ENCODE data around the gene NCOA1.
"Not testable (repeated sequence)": the region's sequence is repeated elsewhere in the genome, so short reads cannot be mapped to it uniquely, and the experiment has no call there.

NCOA1 gene

GRCh38 chr2:24490690-24491541 is at the start of gene NCOA1:
Gene NCOA1, plus strand, starts transcription at chr2:24491254. Its CDS starts 167,424 bp downstream, at chr2:24658678.
- peak; percentile 75 for DNase-seq (ENCODE audit: low read depth)

- no peak for DNase-seq (ENCODE audit: low read depth)
Measured at GRCh38 chr2:24448797-24449196, 42.3 kb upstream of the NCOA1 start.

DNA sequence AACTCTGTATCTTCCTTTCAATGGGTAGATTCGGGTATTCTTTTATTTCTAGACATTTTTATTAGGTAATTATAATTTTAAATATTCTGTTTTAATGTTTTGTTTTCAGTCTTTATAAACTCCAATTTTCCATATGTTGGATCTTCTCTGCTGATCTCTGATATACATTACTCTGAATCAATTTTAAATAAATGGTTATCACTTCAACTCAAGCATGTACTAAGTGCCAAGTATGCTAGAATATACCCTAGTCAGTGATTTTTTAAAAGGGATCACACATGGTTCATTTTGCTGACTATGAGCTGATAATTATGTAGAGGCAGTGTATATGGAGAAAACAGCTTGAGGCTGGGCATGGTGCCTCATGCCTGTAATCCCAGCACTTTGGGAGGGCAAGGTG is 41.7 kb upstream of the NCOA1 start:
- no peak for DNase-seq (ENCODE audit: low read depth)

DNA sequence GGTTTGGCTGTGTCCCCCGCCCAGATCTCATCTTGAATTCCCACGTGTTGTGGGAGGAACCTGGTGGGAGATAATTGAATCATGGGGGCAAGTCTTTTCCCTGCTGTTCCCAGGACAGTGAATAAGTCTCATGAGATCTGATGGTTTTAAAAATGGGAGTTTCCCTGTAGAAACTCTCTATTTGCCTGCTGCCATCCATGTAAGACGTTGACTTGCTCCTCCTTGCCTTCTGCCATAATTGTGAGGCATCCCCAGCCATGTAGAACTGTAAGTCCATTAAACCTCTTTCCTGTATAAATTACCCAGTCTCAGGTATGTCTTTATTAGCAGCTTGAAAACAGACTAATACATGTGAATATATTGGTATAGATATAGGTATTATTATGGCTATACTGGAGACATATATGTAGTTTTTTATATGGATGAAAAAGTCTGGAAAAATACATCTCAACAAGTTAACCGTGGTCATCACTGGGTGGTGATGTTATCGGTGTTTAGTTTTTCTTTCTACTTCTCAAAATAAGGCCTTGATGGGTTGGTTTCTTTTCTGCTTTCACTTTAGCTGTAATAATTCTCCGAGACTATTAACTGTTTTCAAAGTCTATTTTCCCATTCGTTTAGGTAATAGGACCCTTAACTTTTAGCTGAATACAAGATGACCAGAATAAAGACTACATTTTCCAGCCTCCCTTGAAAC is 39.1 kb upstream of the NCOA1 start:
- no peak for DNase-seq (ENCODE audit: low read depth)

- no peak for DNase-seq (ENCODE audit: low read depth)
Measured at GRCh38 chr2:24452502-24452885, 38.6 kb upstream of the NCOA1 start.

DNA sequence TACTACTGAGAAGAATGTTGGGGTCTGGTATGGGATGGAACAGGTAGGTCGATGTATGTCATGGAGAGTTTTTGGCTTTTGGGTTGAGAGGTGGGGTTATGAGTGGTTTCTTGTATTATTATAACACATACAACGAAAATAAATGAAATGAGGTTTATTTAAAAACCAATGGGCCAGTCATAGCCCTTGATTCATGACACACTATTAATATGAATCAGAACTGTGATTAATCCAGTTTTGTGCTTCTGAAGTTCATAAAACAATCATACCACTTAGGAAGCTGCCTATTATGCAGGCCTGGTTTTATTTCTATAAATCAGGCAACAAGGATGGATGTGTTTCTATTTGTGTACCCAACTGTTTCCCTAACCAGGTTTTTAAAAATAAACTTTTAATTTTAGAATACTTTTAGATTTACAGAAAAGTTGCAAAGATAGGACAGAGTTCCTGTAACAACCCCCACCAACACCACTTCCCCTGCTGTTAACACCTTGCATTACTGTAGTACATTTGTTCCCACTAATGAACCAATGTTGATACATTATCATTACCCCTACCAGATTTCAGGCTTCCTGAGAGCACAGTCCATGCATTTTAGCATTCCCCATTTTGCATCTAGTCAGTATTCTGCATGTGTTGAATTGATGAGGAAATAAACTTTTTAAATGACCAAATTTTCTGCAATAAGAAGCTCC is 37.5 kb upstream of the NCOA1 start:
- no peak for DNase-seq (ENCODE audit: low read depth)

DNA sequence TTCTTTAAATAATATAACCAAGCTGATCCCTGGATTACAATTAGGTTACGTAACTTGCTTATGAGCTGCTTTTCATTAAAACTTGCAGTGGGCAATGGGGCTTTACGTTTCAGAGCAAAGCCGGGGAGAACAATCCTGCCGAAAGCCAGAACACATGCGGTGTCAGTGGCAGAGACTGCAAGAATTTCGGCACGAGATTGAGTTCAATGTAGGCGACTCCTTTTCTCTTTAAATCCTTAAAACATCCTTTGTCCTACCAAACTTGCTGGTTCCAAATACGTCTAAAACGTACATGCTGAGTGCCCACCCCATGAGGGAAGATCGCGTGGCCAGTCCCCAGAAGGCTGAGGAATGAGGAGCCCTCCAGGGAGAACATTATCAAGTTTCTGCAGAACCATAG is 36.8 kb upstream of the NCOA1 start:
- no peak for DNase-seq (ENCODE audit: low read depth)

DNA sequence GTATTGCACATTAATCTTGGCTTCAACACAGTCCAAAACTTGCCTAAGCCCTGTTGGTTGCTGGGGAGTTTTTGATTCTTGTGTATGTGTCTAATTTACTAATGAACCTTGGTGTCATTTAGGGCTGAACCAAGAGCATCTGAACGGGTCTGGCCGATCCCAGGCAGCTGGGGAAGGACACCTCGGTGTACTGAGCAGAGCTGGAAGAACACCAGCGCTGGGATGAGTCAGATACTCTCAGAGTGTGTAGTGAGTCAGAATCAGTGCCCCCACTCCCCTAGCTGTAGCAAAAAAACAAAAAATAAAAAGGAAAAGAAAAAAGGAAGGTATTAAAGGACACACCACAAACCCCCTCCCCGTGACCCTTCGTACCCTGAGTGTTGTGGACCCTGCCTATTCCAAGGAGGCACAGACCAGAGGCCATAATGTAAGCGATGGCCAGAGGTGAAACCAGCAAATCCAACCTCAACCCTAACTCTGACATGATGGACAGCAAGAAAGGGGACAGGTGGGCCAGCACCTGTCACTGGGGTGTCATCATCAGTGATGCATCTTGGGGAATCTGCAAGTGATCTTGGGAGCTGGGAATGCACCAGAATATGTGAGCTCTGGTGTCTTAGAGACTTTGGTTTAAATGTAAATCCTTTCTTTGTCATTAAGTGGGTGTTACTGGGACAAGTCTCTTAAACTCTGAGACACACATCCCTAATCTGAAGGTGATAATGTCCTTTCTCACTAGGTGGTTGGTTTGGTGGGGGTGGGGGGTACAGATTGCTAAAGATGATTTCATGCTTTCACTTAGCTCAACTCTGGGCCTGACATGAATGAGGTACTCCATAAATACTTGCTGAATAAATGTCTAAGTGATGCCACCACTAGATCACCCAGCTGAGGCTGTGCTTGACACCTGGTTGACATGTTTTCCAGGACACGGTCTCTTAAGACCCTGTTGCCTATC is 34.2 kb upstream of the NCOA1 start:
- no peak for DNase-seq (ENCODE audit: low read depth)

- DNase-seq (ENCODE audit: low read depth), result no peak
Measured at GRCh38 chr2:24457696-24458386, 33.2 kb upstream of the NCOA1 start.

- no peak for DNase-seq (ENCODE audit: low read depth)
Measured at GRCh38 chr2:24459224-24460161, 31.6 kb upstream of the NCOA1 start.

DNA sequence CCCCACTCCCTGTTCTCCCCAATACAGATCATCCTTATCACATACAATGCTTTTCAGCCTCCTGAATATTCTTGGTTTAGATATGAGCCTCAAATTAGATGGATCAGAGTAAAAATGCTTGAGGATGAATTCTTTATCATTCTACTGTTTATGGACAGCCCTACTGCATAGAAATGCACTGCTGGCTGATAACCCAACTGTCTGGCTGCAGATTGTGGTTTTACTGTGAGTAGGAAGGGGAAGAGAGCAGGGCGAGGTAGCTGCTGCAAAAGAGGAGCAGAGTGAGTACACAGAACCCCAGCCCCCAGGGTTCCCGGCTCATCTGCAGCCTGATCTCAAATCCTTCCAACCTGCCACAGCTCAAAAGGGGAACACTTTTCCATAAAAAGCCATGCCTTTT is 29.4 kb upstream of the NCOA1 start:
- no peak for DNase-seq (ENCODE audit: low read depth)

- DNase-seq (ENCODE audit: low read depth), result no peak
Measured at GRCh38 chr2:24463271-24463670, 27.8 kb upstream of the NCOA1 start.

DNA sequence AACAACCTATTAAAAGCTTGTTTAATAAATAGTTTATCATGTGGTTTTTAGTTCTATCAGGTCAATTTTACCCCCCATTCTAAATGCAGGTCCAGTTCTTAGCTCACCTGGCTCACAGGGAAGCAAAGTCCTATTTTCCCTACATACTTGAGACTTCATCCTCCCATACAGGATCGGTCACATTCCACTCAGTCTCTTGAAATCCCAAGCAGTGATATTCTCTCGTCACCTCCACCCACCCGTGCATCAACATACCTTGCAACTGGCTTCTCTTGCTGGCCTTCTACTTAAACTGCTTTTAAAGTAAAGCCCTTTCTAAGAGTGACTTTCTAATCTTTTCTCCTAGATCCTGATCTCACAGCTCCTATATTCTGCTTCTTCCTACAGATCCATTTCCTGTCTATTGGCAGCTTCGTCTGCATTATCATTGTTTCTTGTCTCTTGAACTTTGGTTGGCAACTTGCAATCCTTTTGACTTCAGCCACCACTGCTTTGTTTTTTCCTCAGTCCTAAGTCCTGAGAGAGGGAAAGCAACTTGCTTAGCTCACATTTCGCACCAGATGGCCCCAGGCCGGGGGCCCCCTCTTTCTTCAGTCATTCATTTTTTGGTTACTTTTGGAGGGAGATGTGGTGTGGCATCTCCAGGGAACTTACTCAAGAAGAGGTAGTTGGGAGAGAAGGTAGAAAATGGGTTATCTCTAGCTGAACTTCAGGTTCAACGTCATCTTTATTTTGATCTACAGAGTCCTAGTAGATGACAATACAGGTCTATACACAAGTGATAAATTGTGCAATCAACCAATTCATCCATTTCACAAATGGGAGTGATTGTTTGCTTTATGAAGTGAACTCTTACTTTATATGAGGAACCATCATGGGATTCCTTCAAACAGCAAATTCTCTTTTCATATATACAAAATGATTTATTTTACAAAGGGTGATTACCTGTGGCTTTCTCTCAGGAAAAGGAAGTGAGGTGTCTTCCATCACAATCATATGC is 23.9 kb upstream of the NCOA1 start:
- DNase-seq (ENCODE audit: low read depth), result no peak

GRCh38 chr2:24468453-24468852 is 22.6 kb upstream of the NCOA1 start:
- not testable (repeated sequence) for DNase-seq (ENCODE audit: low read depth)

- no peak for DNase-seq (ENCODE audit: low read depth)
Measured at GRCh38 chr2:24469148-24469650, 21.9 kb upstream of the NCOA1 start.

DNA sequence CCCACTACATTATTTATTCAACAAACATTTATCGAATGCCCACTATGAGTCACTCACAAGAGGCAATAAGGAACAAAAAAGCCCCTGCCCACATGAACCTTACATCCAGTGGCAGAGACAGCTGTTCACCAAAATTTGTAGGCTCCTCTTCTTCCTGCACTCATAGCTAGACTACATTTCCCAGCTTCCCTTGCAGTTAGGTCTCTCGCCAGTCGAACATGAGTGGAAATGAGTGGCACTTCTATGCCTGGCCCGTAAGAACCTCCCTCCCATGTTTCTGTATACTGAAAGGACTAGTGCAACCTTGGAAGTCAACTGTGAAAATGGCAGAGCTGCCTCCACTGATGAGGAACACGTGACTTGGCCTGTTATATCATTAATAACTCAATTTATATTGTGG is 19.4 kb upstream of the NCOA1 start:
- DNase-seq (ENCODE audit: low read depth), result no peak

DNA sequence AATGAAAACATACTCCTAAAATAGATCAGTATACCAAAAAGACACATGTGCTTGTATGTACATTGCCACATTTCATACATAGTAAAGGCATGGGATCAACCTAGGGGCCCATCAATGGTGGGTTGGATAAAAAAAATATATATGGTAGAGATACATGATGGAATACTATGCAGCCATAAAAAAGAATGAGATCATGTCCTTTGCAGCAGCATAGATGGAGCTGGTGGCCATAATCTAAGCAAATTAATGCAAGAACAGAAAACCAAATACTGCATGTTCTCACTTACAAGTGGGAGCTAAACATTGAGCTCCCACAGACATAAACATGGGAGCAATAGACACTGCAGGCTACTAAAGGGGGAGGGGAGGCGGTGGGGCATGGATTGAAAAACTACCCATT is 18.6 kb upstream of the NCOA1 start:
- no peak for DNase-seq (ENCODE audit: low read depth)

DNA sequence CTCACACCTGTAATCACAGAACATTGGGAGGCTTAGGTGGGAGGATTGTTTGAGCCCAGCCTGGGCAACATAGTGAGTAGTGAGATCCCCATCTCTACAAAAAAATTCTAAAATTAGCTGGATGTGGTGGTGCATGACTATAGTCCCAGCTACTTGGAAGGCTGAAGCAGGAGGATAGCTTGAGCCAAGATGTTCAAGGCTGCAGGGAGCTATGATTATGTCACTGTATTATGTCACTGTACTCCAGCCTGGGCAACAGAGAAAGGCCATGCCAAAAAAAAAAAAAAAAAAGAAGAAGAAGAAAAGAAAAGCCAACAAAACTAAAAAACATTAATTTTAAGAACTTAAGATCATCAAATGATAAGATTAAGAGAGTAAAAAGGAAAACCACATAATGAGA is 17.4 kb upstream of the NCOA1 start:
- no peak for DNase-seq (ENCODE audit: low read depth)

GRCh38 chr2:24474053-24474452 is 17.0 kb upstream of the NCOA1 start:
- DNase-seq (ENCODE audit: low read depth), result no peak

Data from stimulated activated CD8-positive, alpha-beta memory T cell treated with anti-CD3 and anti-CD28 coated beads, Interleukin-12 subunit alpha, Interleukin-12 subunit beta, amount 100 ng/mL, for 1 hour (primary cell).